Tongue (tissue), 3 donors: ENCODE results near the gene EXOC6B. TPM values are rescaled to one million over a fixed set of nuclear protein-coding genes. Genes with fewer than 3 reads are reported as not detected.

Source experiments
- DNase-seq: peaks from one replicate; pipeline ENCODE4 v3.0.0-alpha.2; 2015
- small RNA-seq: library from RNA; depleted of rRNA; stranded (forward); fragments of <200 nt; gene quantifications from one replicate; pipeline ENCODE3, GENCODE V24; 2014; ENCODE audit warnings: low replicate concordance
- total RNA-seq: library from RNA; depleted of rRNA; stranded (reverse); fragments of >200 nt; gene quantifications from one replicate; pipeline ENCODE4 v1.2.3, GENCODE V29; 2014

EXOC6B gene
- total RNA-seq, 1 donor from 2014 or later, result 55.2 TPM

DNA sequence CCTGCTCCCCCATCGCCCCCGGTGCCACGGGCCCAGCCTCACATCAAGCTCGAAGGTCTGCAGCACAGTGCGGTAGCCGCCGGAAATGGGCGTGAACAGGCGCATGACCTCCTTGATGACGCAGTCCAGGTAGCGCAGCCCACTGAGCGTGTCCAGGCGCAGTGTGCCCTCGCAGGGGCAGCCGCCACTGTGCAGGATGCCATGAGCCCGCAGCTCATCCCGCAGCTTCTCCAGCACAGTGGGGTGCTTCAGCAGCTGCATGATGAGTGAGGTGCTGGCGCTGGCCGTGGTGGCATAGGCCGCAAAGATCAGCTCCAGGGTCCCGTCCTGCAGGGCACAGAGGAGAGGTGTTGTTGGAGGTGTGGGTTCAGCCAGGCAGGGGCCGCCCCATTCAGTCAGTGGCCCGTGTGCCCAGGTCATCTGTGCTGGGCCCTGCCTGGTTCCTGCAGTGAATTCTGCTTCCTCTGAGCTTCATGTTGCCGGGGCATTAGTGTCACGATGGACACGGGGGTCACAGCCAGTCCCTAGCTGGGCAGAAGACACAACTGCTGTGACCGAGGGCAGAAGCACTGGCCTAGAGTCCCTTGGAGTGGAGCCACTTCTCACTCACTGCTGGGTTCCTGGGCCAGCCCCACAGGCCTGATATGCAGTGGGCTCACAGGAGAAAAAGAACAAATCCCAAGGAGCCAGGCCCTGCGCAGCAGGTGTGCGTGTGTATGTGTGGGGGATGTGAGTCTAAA, 692.7 kb downstream of the EXOC6B start:
- no peak for DNase-seq

- DNase-seq, result no peak
These were observed 693.7 kb downstream of the EXOC6B start for GRCh38 chr2:72131916-72132841.

- no peak for DNase-seq
These were observed 694.4 kb downstream of the EXOC6B start for GRCh38 chr2:72131371-72131891.

- peak; percentile 45 for DNase-seq
These were observed 695.0 kb downstream of the EXOC6B start for GRCh38 chr2:72130659-72131360.

- peak; percentile 65 for DNase-seq
These were observed 696.0 kb downstream of the EXOC6B start for GRCh38 chr2:72129681-72130340.

- DNase-seq, result no peak
These were observed 697.0 kb downstream of the EXOC6B start for GRCh38 chr2:72128843-72129227.

- no peak for DNase-seq
These were observed 697.6 kb downstream of the EXOC6B start for GRCh38 chr2:72128059-72128842.

DNA sequence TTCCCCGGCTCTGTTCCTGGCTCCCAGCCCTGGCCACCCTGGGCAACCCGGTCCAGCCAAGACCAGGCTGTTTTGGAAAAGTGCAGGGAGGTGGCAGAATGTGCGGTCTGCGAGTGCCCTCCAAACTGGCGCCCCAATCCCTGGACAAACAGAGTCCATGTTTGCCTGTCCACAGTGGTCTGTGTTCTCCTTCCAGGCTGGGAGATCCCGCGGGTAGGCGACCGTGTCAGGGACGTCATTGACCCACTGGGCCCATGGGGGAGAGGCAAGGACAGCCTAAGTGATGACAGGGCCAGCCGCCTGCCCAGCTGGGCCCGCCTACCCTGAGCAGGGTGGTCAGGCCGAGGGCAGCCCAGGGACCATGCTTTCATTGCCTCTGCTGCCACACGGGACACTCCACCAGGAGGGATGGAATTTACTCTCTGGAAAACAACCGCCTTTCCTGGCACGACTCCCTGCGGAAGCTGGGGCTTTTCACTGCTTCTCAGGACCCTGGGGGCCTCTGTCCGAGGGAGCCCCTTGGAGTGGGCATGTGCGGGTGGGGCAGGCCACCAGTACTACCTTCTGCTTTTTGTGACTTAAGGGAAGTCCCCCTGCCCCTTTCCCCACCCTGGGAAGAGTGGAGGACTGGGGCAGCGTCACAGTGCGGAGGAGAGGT, 698.3 kb downstream of the EXOC6B start:
- DNase-seq, result no peak

DNA sequence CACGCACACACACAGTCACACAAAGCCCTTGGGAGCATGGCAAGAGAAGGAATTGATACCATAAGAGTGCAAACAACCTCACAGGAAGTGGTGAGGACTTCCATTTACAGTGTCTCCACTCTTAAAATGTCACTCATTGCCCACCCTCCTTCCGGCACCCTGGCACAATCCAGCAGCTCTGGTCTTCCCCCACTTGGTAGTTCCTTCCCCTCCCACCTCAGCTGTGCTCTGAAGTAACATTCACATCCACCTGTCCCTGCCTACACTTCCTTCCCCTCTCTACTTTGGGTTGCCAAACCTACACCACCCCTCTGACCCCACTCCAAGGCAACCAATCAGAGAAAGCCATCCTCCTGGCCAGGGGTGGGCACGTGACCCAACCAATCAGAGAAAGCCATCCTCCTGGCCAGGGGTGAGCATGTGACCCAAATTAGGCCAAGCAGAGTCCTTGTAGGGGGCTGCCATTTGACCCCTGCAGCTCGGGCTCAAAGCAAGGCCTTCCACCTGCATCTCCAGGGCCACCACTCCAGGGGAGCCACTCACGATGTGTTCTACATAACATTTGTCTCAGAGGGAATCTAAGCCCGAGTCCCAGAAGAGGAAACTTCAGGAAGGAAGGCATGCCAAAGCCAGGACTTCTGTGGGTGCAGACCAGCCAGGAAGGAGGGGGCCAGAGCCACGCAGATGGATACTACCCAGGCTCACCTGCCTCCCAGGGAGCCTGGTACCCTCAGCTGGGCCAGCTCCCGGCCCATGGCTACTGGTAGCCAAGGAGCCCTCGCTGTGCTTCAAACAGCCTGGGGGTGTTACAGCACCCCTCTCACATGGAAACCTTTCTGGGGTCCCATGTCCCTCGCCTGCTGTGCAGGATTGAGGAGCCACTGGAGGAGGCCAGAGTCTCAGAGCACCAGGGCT, 699.4 kb downstream of the EXOC6B start:
- DNase-seq, result no peak

Small RNA genes within 50 kb of the gene (small RNA-seq; reads per million reads assigned to genes)
- not detected for gene RF00592
- gene RNU2-39P, result 0.06 reads per million

Other genes with a start within 250 kb of the EXOC6B start
- 8.4 TPM for gene SPR, start 61.4 kb upstream of the EXOC6B start, total RNA-seq
- not detected for gene EMX1, start 91.5 kb upstream of the EXOC6B start, total RNA-seq
- gene SFXN5, start 245.7 kb upstream of the EXOC6B start, total RNA-seq, result 7.3 TPM